H1 (cell line): Measurements from ENCODE around the gene CDKN2A. TPM values are rescaled to one million over a fixed set of nuclear protein-coding genes. Genes with fewer than 3 reads are reported as not detected.

Source experiments
- CTCF ChIA-PET: fragments of 300-600 bp; sonication (Branson Sonifier 250); formaldehyde crosslinking; loops from one replicate; lab custom pipeline; 2021; ENCODE audit not compliant: partially characterized antibody; lab: Charles Lee
- POLR2A ChIA-PET: fragments of 300-600 bp; sonication (Branson Sonifier 250); formaldehyde crosslinking; loops from one replicate; lab custom pipeline; 2021; ENCODE audit warnings: inconsistent platforms; ENCODE audit not compliant: partially characterized antibody; lab: Charles Lee
- DNase-seq, 2 experiments: peaks; one replicate each; pipeline versions ENCODE4 v3.0.0 to v3.0.0-alpha.2; 2010 to 2022; ENCODE audit warnings: low spot score in 2 of 2, low read depth in 1 of 2, mixed read lengths in 1 of 2
- FAIRE-seq: peaks from 2 replicates; lab custom pipeline; 2011; peaks lifted over from hg19 to GRCh38; lab: Jason Lieb, UNC
- H2AFZ ChIP-seq: 2 replicates; pipeline ENCODE4 v1.8.1; 2012; ENCODE audit warnings: low read length, inconsistent platforms
- H2AK5ac ChIP-seq: 2 replicates; pipeline ENCODE4 v1.6.1; 2013; ENCODE audit warnings: low read depth, low read length
- H2BK120ac ChIP-seq: replicated peaks from 2 replicates; pipeline ENCODE3; 2013; ENCODE audit warnings: low read depth, low read length, inconsistent platforms
- H2BK12ac ChIP-seq: 2 replicates; pipeline ENCODE4 v1.6.1; 2013; ENCODE audit warnings: low read depth, low read length
- H2BK15ac ChIP-seq: 2 replicates; pipeline ENCODE4 v1.6.1; 2013; ENCODE audit warnings: low read length
- H2BK20ac ChIP-seq: 2 replicates; pipeline ENCODE4 v1.6.1; 2013; ENCODE audit warnings: low read length
- H2BK5ac ChIP-seq: 2 replicates; pipeline ENCODE4 v1.6.1; 2013; ENCODE audit warnings: low read depth, low read length
- H3K14ac ChIP-seq: 2 replicates; pipeline ENCODE4 v1.6.1; 2013; ENCODE audit warnings: inconsistent platforms; ENCODE audit not compliant: insufficient read length
- H3K18ac ChIP-seq: 2 replicates; pipeline ENCODE4 v1.6.1; 2013; ENCODE audit warnings: low read length; ENCODE audit errors: extremely low read depth
- H3K23ac ChIP-seq: 2 replicates; pipeline ENCODE4 v1.6.1; 2013; ENCODE audit warnings: inconsistent platforms; ENCODE audit not compliant: insufficient read length
- H3K23me2 ChIP-seq: 2 replicates; pipeline ENCODE4 v1.6.1; 2013; ENCODE audit warnings: low read depth, low read length
- H3K27ac ChIP-seq: 2 replicates; pipeline ENCODE4 v1.6.1; 2011; ENCODE audit warnings: low read depth, low read length, inconsistent platforms
- H3K27me3 ChIP-seq, 4 experiments: replicated peaks in 1 of 4; 1 replicate in 1 of 4; 2 replicates in 3 of 4; pipeline versions ENCODE4 v1.6.1 to v1.8.1; 2011 to 2013; ENCODE audit warnings: low read length in 3 of 4, mild to moderate bottlenecking in 3 of 4, inconsistent platforms in 2 of 4, mixed read lengths in 2 of 4, moderate library complexity in 1 of 4; ENCODE audit not compliant: control insufficient read depth in 3 of 4, insufficient read depth in 3 of 4; ENCODE audit errors: extremely low read depth in 1 of 4
- H3K36me3 ChIP-seq, 4 experiments: 2 replicates each; pipeline versions ENCODE4 v1.6.1 to v1.8.1; 2011 to 2013; ENCODE audit warnings: mild to moderate bottlenecking in 4 of 4, low read length in 3 of 4, moderate library complexity in 2 of 4, control low read depth in 1 of 4, inconsistent platforms in 1 of 4; ENCODE audit not compliant: insufficient read depth in 4 of 4, control insufficient read depth in 2 of 4
- H3K4ac ChIP-seq: replicated peaks from 2 replicates; pipeline ENCODE3; 2013; ENCODE audit warnings: low read length, low read depth, mixed read lengths, inconsistent platforms; ENCODE audit not compliant: insufficient read length
- H3K4me1 ChIP-seq, 4 experiments: replicated peaks in 1 of 4; 1 replicate in 1 of 4; 2 replicates in 3 of 4; pipeline versions ENCODE4 v1.6.1 to v1.8.1; 2011 to 2013; ENCODE audit warnings: low read length in 3 of 4, inconsistent platforms in 2 of 4, mixed read lengths in 1 of 4; ENCODE audit not compliant: insufficient read depth in 4 of 4, control insufficient read depth in 3 of 4
- H3K4me2 ChIP-seq, 2 experiments: 2 replicates each; pipeline versions ENCODE4 v1.6.1 to v1.8.1; 2011 to 2013; ENCODE audit warnings: low read depth in 2 of 2, low read length in 2 of 2, control low read depth in 1 of 2, inconsistent platforms in 1 of 2, mild to moderate bottlenecking in 1 of 2; ENCODE audit not compliant: insufficient read depth in 1 of 2
- H3K4me3 ChIP-seq, 4 experiments: fragments of 200-600, 300-600 bp in 1 of 4; sonication (generic), shearing (Covaris generic), sonication (Bioruptor Twin) in 1 of 4; 2 replicates each; pipeline versions ENCODE4 v1.5.1 to v1.8.1; 2011 to 2016; ENCODE audit warnings: low read length in 4 of 4, low read depth in 3 of 4, control low read depth in 2 of 4, inconsistent platforms in 2 of 4, mild to moderate bottlenecking in 2 of 4, mixed read lengths in 1 of 4, moderate library complexity in 1 of 4; ENCODE audit not compliant: insufficient read depth in 2 of 4; ENCODE audit errors: extremely low read depth in 1 of 4
- H3K56ac ChIP-seq: replicated peaks from 2 replicates; pipeline ENCODE3; 2013; ENCODE audit warnings: low read depth, mild to moderate bottlenecking, mixed read lengths, low read length, inconsistent platforms; ENCODE audit not compliant: insufficient read length
- H3K79me1 ChIP-seq: 2 replicates; pipeline ENCODE4 v1.6.1; 2013; ENCODE audit warnings: low read depth, low read length, control low read depth
- H3K79me2 ChIP-seq, 2 experiments: 2 replicates each; pipeline versions ENCODE4 v1.6.1 to v1.8.1; 2012 to 2013; ENCODE audit warnings: low read length in 2 of 2, mild to moderate bottlenecking in 2 of 2, inconsistent platforms in 1 of 2; ENCODE audit not compliant: insufficient read depth in 2 of 2, control insufficient read depth in 1 of 2
- H3K9ac ChIP-seq, 4 experiments: replicated peaks in 1 of 4; 1 replicate in 1 of 4; 2 replicates in 3 of 4; pipeline versions ENCODE4 v1.6.1 to v1.8.1; 2011 to 2013; ENCODE audit warnings: low read depth in 3 of 4, low read length in 3 of 4, control low read depth in 2 of 4, mild to moderate bottlenecking in 2 of 4, moderate library complexity in 2 of 4, inconsistent platforms in 1 of 4; ENCODE audit errors: extremely low read depth in 1 of 4
- H3K9me3 ChIP-seq, 2 experiments: 2 replicates each; pipeline versions ENCODE4 v1.6.1 to v1.8.1; 2012 to 2013; ENCODE audit warnings: mild to moderate bottlenecking in 2 of 2, moderate library complexity in 2 of 2, control low read depth in 1 of 2, inconsistent platforms in 1 of 2, low read depth in 1 of 2, low read length in 1 of 2, mixed read lengths in 1 of 2; ENCODE audit not compliant: insufficient read depth in 2 of 2
- H4K20me1 ChIP-seq, 2 experiments: replicated peaks in 1 of 2; 2 replicates each; pipeline versions ENCODE3 to v1.8.1; 2011 to 2013; ENCODE audit warnings: inconsistent platforms in 2 of 2, low read length in 2 of 2, mild to moderate bottlenecking in 1 of 2; ENCODE audit not compliant: insufficient read depth in 2 of 2, control insufficient read depth in 1 of 2
- H4K5ac ChIP-seq: 2 replicates; pipeline ENCODE4 v1.6.1; 2013; ENCODE audit warnings: low read length, low read depth, mixed read lengths, inconsistent platforms; ENCODE audit not compliant: insufficient read length
- H4K8ac ChIP-seq: 2 replicates; pipeline ENCODE4 v1.8.0; 2013; ENCODE audit warnings: mild to moderate bottlenecking, moderate library complexity, low read length, inconsistent platforms; ENCODE audit not compliant: insufficient read depth; ENCODE audit errors: extremely low read depth
- H4K91ac ChIP-seq: replicated peaks from 2 replicates; pipeline ENCODE3; 2013; ENCODE audit warnings: low read length, mixed read lengths, inconsistent platforms; ENCODE audit not compliant: insufficient read length
- CEBPB ChIP-seq: IDR thresholded peaks from 2 replicates; pipeline ENCODE4 v1.6.1; 2012; ENCODE audit warnings: low read depth, low read length
- FOSL1 ChIP-seq: IDR thresholded peaks from 2 replicates; pipeline ENCODE4 v1.6.1; 2011; ENCODE audit warnings: mild to moderate bottlenecking, low read depth, low read length, moderate library complexity; ENCODE audit not compliant: insufficient read depth
- JUN ChIP-seq: IDR thresholded peaks from 2 replicates; pipeline ENCODE4 v1.6.1; 2011; ENCODE audit warnings: low read depth, mild to moderate bottlenecking, improper control_type of control experiment, low read length
- SP4 ChIP-seq: IDR thresholded peaks from 2 replicates; pipeline ENCODE4 v1.6.1; 2012; ENCODE audit warnings: low read length, inconsistent platforms
- WGBS, 2 experiments: shearing (Covaris generic) in 1 of 2; methylation state at CpG; one replicate each; pipeline versions ENCODE4 v1.1.6 to v1.1.7; 2013 to 2015; ENCODE audit warnings: low lambda C conversion rate in 2 of 2, mixed read lengths in 2 of 2, inconsistent platforms in 1 of 2, low coverage in 1 of 2, missing lambda C conversion rate in 1 of 2; ENCODE audit not compliant: insufficient replicate concordance in 2 of 2, insufficient coverage in 1 of 2, insufficient read length in 1 of 2; ENCODE audit errors: extremely low coverage in 1 of 2, missing lambda C conversion rate in 1 of 2; 5-methylcytosine and 5-hydroxymethylcytosine counted together
- polyA plus RNA-seq, 7 experiments: library from polyadenylated mRNA; depleted of rRNA in 3 of 7; stranded (reverse) in 5 of 7; unstranded in 2 of 7; fragments of >200 nt in 5 of 7; fragments of 200-250 nt in 2 of 7; gene quantifications; 1 replicate in 5 of 7; 2 replicates in 1 of 7; 4 replicates in 1 of 7; pipeline versions ENCODE4 v1.2.1 to v1.2.3, GENCODE V29; 2011 to 2013; ENCODE audit warnings: missing spikeins in 2 of 7, mixed read lengths in 2 of 7
- total RNA-seq: library from RNA; stranded (reverse); fragmentation: NEBNext Ultra II Directional; extraction: Animal tissue kit (Norgen Biotek cat#: 25700); gene quantifications from 2 replicates; pipeline ENCODE4 v1.2.1, GENCODE V29; 2021

CDKN2A gene
- total and polyA plus RNA-seq, 2 of the 8 experiments (the other 6 are each of a cell fraction or from before 2014, with no cell fraction given) = 0.51 to 0.73 TPM

GRCh38 chr9:21935631-21936030 lies 58.6 kb downstream of the CDKN2A start:
- H2BK20ac ChIP-seq = no peak overlapping the region
- POLR2A ChIA-PET = no interaction called here
- FAIRE-seq (peak; percentile 76), DNase-seq (peak in 1 of 2 experiments; percentile 1)
- H4K8ac ChIP-seq = no peak overlapping the region
- H3K18ac ChIP-seq = no peak overlapping the region
- H3K14ac ChIP-seq = no peak overlapping the region
- H3K23ac ChIP-seq = no peak overlapping the region
- H2AFZ ChIP-seq = no peak overlapping the region
- no peaks in the 10 kb centered on the region for H3K36me3 ChIP-seq
- CTCF ChIA-PET = interaction anchor here (0.9 to 1.1 kb wide), 2 partner anchors 16 to 309 kb away, joined by 3 read pairs; no protein-coding TSS in a partner anchor
- H2BK5ac ChIP-seq = no peak overlapping the region
- H3K23me2 ChIP-seq = no peaks in the 10 kb centered on the region
- H3K27me3 ChIP-seq = no peaks in the 10 kb centered on the region
- H3K56ac ChIP-seq = no peak overlapping the region
- H2BK12ac ChIP-seq = no peak overlapping the region
- no peak overlapping the region for H3K4me2 ChIP-seq
- no peak overlapping the region for H3K4me3 ChIP-seq
- no peak overlapping the region for H2BK120ac ChIP-seq
- H2AK5ac ChIP-seq = no peak overlapping the region
- H3K79me2 ChIP-seq = no peaks in the 10 kb centered on the region
- no peak overlapping the region for H3K9ac ChIP-seq
- WGBS, 2 experiments = 83% methylated on average over 1 of the region's 1 CpG; no CpG with 5 or more reads in 1 of the 2 experiments
- H4K91ac ChIP-seq = no peak overlapping the region
- no peaks in the 10 kb centered on the region for H3K9me3 ChIP-seq
- H4K20me1 ChIP-seq = no peaks in the 10 kb centered on the region
- no peak overlapping the region for H3K27ac ChIP-seq
- no peak overlapping the region for H2BK15ac ChIP-seq
- H3K79me1 ChIP-seq = no peaks in the 10 kb centered on the region
- peaks cover 0 to 6% (median 3%) of the 10 kb centered on the region in 4 experiments; a peak in 2 of 7 replicates for H3K4me1 ChIP-seq
- H3K4ac ChIP-seq = no peak overlapping the region
- H4K5ac ChIP-seq = no peak overlapping the region
- no peak for TF ChIP-seq FOSL1
- TF ChIP-seq SP4 = no peak
- no peak for TF ChIP-seq CEBPB
- TF ChIP-seq JUN = no peak
